Natural killer cell (primary cell): Measurements from ENCODE around the gene SORCS2. TPM values are rescaled to one million over a fixed set of nuclear protein-coding genes. Genes with fewer than 3 reads are reported as not detected.

Experiments used
- ATAC-seq, 3 donors: fragments of 150-1000 bp in 2 of 3; fragments of 200-7000 bp in 1 of 3; cut with Tn5 transposase; 1 replicate in 1 of 3; 2 replicates in 2 of 3; pipeline ENCODE4 v1.10.0; 2021; ENCODE audit warnings: mild to moderate bottlenecking in 2 of 3, moderate library complexity in 2 of 3
- DNase-seq, 2 donors: peaks; one replicate each; pipeline versions ENCODE4 v3.0.0 to v3.0.0-alpha.2; 2013 to 2021; ENCODE audit warnings: mixed read lengths in 1 of 2
- H3K27ac ChIP-seq: one replicate; pipeline ENCODE4 v1.5.1; 2013; ENCODE audit warnings: mild to moderate bottlenecking, low read length
- H3K27me3 ChIP-seq: one replicate; pipeline ENCODE4 v1.6.1; 2013; ENCODE audit warnings: low read length; ENCODE audit not compliant: control insufficient read depth, insufficient read depth
- H3K36me3 ChIP-seq: one replicate; pipeline ENCODE4 v1.6.1; 2013; ENCODE audit warnings: low read length; ENCODE audit not compliant: control insufficient read depth, insufficient read depth
- H3K4me1 ChIP-seq: one replicate; pipeline ENCODE4 v1.6.1; 2013; ENCODE audit warnings: low read length; ENCODE audit not compliant: control insufficient read depth, insufficient read depth
- H3K4me3 ChIP-seq: one replicate; pipeline ENCODE4 v1.5.1; 2013; ENCODE audit warnings: low read length
- H3K9me3 ChIP-seq: one replicate; pipeline ENCODE4 v1.6.1; 2013; ENCODE audit warnings: low read length; ENCODE audit not compliant: control insufficient read depth, insufficient read depth
- H3K27ac Mint-ChIP-seq, 2 donors: one replicate each; pipeline ENCODE4 v1.8.0; 2022; ENCODE audit warnings: mild to moderate bottlenecking in 2 of 2, mixed read lengths in 2 of 2, moderate library complexity in 1 of 2
- H3K27me3 Mint-ChIP-seq, 2 donors: one replicate each; pipeline ENCODE4 v1.8.0; 2022; ENCODE audit warnings: low read depth in 2 of 2, mixed read lengths in 2 of 2
- H3K36me3 Mint-ChIP-seq: one replicate; pipeline ENCODE4 v1.8.0; 2022; ENCODE audit warnings: mixed read lengths
- H3K4me1 Mint-ChIP-seq, 2 donors: one replicate each; pipeline ENCODE4 v1.8.0; 2022; ENCODE audit warnings: mixed read lengths in 2 of 2
- H3K4me3 Mint-ChIP-seq: one replicate; pipeline ENCODE4 v1.8.0; 2022; ENCODE audit warnings: mild to moderate bottlenecking, moderate library complexity, mixed read lengths
- H3K9me3 Mint-ChIP-seq, 2 donors: one replicate each; pipeline ENCODE4 v1.8.0; 2022; ENCODE audit warnings: mixed read lengths in 2 of 2
- WGBS: methylation state at CpG from one replicate; pipeline ENCODE4 v1.1.7; 2013; ENCODE audit warnings: missing lambda C conversion rate; ENCODE audit not compliant: insufficient coverage; 5-methylcytosine and 5-hydroxymethylcytosine counted together
- intact Hi-C: fragments of 100-400 bp; cut with micrococcal nuclease; formaldehyde crosslinking; loops from one replicate; pipeline ENCODE4 v1.14.2; 2022
- total RNA-seq, 4 donors: library from RNA; stranded (reverse); fragments of 120-200 nt in 1 of 4; gene quantifications; one replicate each; pipeline versions ENCODE4 v1.2.3 to v1.2.4, GENCODE V29; 2013 to 2022
- TF ChIP-seq, protein P1 (sequence below): fragments of 200-600 bp; IDR thresholded peaks from one replicate; pipeline ENCODE4 v1.8.0; 2022; ENCODE audit warnings: antibody characterized with exemption

SORCS2 gene
- total RNA-seq, 3 donors from 2014 or later (not counting 1 experiment from before 2014, with no cell fraction given): 1.2 to 2.5 (median 1.4) TPM

DNA sequence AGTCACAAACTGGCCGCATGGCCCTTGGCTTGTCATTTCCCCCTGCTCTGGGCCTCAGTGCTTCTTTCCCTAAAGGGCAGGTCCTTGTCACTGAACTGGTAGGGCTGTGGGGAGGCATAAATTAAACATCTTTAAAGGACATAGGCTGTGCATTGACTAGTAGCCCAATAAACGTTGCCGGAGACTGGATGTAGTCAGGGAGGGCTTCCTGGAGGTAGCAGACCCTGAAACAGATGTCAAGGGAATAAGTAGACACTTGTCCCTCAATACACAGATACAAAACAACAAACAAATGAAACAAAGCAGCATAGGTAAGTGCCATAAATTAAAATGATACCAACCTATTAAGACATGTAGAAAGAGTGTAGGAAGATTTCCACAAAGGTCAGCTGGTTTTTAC is 314.2 kb downstream of the SORCS2 start:
- Mint-ChIP-seq H3K36me3 (no peaks in the 10 kb centered on the region), H3K4me1 (peaks cover 8 to 26% of the 10 kb centered on the region in 2 donors), H3K4me3 (no peak overlapping the region), H3K27ac (no peak overlapping the region), H3K27me3 (peaks cover 28 to 33% of the 10 kb centered on the region in 2 donors), H3K9me3 (no peaks in the 10 kb centered on the region)
- intact Hi-C loops: no loop called here
- ATAC-seq (no peak), DNase-seq (no peak)
- Histone ChIP-seq H3K27ac (no peak overlapping the region), H3K9me3 (no peaks in the 10 kb centered on the region), H3K36me3 (no peaks in the 10 kb centered on the region), H3K4me3 (no peak overlapping the region), H3K27me3 (peaks cover 7% of the 10 kb centered on the region), H3K4me1 (peaks cover 3% of the 10 kb centered on the region)
- 83% methylated on average over 3 of the region's 3 CpGs for WGBS
- TF ChIP-seq, protein P1, sequence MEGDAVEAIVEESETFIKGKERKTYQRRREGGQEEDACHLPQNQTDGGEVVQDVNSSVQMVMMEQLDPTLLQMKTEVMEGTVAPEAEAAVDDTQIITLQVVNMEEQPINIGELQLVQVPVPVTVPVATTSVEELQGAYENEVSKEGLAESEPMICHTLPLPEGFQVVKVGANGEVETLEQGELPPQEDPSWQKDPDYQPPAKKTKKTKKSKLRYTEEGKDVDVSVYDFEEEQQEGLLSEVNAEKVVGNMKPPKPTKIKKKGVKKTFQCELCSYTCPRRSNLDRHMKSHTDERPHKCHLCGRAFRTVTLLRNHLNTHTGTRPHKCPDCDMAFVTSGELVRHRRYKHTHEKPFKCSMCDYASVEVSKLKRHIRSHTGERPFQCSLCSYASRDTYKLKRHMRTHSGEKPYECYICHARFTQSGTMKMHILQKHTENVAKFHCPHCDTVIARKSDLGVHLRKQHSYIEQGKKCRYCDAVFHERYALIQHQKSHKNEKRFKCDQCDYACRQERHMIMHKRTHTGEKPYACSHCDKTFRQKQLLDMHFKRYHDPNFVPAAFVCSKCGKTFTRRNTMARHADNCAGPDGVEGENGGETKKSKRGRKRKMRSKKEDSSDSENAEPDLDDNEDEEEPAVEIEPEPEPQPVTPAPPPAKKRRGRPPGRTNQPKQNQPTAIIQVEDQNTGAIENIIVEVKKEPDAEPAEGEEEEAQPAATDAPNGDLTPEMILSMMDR: no peak

DNA sequence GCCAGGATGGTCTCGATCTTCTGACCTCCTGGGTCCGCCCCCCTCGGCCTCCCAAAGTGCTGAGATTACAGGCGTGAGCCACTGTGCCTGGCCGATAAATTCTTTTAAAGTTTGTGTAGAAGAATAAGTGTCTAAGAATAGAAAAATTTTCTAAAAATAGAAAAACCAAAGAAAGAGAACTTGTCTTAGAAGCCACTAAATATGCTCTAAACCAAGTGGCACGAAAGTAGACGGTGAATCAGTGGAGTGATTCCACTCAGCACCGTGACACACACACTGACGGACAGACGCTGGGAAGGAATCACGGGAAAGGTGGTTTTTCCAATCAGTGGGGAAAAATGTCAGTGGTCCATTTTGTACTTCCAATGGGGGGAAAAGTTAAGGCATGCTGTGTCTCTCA is 315.0 kb downstream of the SORCS2 start:
- peaks cover 3% of the 10 kb centered on the region for H3K4me1 ChIP-seq
- no peak overlapping the region for H3K27ac ChIP-seq
- peaks cover 4% of the 10 kb centered on the region for H3K27me3 ChIP-seq
- TF ChIP-seq, protein P1: no peak
- H3K9me3 ChIP-seq: no peaks in the 10 kb centered on the region
- peaks cover 8 to 26% of the 10 kb centered on the region in 2 donors for H3K4me1 Mint-ChIP-seq
- H3K36me3 ChIP-seq: no peaks in the 10 kb centered on the region
- peaks cover 26 to 33% of the 10 kb centered on the region in 2 donors for H3K27me3 Mint-ChIP-seq
- H3K9me3 Mint-ChIP-seq: no peaks in the 10 kb centered on the region
- H3K4me3 ChIP-seq: no peak overlapping the region
- no peak overlapping the region for H3K4me3 Mint-ChIP-seq
- no peak overlapping the region for H3K27ac Mint-ChIP-seq
- 46% methylated on average over 11 of the region's 11 CpGs for WGBS
- intact Hi-C loops: no loop called here
- DNase-seq (no peak), ATAC-seq (no peak)
- H3K36me3 Mint-ChIP-seq: no peaks in the 10 kb centered on the region

DNA sequence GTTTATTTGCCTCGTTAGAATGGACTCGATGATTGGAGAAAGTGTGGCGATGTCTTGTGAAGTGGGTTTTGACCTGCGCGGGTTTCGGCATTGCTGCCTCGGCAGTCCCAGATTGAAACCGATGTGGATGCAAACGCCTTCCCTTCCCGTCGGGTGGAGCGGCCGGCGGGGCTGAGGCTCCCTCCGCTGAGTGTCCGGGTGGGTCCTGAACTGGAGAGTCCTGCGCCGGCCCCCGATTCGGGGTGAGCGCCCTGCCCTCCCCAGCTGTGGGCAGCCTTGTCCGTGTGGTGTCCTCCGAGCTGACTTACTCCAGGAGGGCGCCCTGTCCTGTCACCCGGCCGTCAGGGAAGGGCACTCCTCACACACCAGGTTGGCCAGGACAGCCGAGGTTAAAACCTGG is 317.7 kb downstream of the SORCS2 start:
- Mint-ChIP-seq H3K27me3 (peaks cover 17 to 32% of the 10 kb centered on the region in 2 donors), H3K4me1 (peaks cover 8 to 36% of the 10 kb centered on the region in 2 donors), H3K36me3 (no peaks in the 10 kb centered on the region), H3K27ac (no peak overlapping the region), H3K4me3 (no peak overlapping the region), H3K9me3 (no peaks in the 10 kb centered on the region)
- ATAC-seq (no peak), DNase-seq (no peak)
- H3K36me3 ChIP-seq: no peaks in the 10 kb centered on the region
- H3K27ac ChIP-seq: no peak overlapping the region
- H3K27me3 ChIP-seq: peaks cover 4% of the 10 kb centered on the region
- TF ChIP-seq, protein P1: no peak
- no peak overlapping the region for H3K4me3 ChIP-seq
- H3K9me3 ChIP-seq: no peaks in the 10 kb centered on the region
- intact Hi-C loops: no loop called here
- peaks cover 3% of the 10 kb centered on the region for H3K4me1 ChIP-seq
- 76% methylated on average over 27 of the region's 27 CpGs for WGBS

DNA sequence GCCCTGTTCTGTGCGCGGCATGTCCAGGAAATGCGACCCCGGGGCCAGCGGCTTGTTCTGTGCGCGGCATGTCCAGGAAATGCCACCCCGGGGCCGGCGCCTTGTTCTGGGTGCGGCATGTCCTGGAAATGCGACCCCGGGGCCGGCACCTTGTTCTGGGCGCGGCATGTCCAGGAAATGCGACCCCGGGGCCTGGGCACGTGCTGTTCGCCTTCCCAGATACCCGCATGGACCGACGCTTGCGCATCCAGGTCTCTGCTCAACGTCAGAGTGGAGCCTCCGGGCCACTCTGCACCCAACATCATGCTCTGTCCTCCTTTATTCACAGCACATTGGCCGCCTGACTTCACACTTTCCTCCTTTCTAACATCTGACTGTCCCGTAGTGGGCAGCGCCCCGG is 318.2 kb downstream of the SORCS2 start:
- Mint-ChIP-seq H3K27ac (no peak overlapping the region), H3K4me1 (peaks cover 8 to 36% of the 10 kb centered on the region in 2 donors), H3K4me3 (no peak overlapping the region), H3K27me3 (peaks cover 17 to 32% of the 10 kb centered on the region in 2 donors), H3K9me3 (no peaks in the 10 kb centered on the region), H3K36me3 (no peaks in the 10 kb centered on the region)
- peaks cover 3% of the 10 kb centered on the region for H3K4me1 ChIP-seq
- TF ChIP-seq, protein P1: no peak
- no peak for DNase-seq
- no peak overlapping the region for H3K27ac ChIP-seq
- no peak overlapping the region for H3K4me3 ChIP-seq
- H3K27me3 ChIP-seq: peaks cover 4% of the 10 kb centered on the region
- intact Hi-C loops: no loop called here
- no peak for ATAC-seq
- H3K9me3 ChIP-seq: no peaks in the 10 kb centered on the region
- H3K36me3 ChIP-seq: no peaks in the 10 kb centered on the region
- WGBS: 81% methylated on average over 30 of the region's 30 CpGs
